Measurements from ENCODE around the gene WDR27.

Gene WDR27

DNA sequence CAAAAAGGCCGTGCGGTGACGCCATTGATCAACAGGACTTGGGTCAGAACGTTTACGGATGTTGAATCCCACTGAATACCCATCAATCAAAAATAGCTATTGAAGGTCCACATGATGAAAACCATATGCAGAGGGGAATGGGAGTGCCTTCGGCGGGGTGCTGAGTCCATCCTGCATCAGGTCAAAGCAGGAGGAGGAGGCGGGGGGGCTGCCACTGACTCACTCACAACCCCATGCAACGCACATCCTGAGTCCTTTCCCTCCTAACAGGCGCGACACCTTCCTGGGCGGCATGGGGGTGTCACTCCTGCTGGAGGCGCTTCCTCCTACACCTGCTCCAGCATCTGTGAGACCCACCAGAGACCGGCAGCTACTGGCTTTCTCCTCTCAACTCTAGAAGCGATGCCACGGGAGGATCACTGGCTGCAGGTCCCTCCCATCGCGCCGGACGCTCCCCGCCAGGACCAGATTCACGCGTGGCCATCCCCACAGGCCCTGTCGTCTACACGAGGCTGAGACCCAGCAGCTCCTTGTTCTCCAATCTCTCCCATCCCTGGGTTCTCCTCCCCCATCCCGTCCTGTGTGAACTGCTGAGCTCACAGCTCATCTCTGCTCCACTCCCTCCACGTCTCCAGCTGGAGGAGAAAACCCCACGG, 277.6 kb downstream of the WDR27 start:
- Mint-ChIP-seq H3K9me3 (peaks cover 37% of the 10 kb centered on the region), H3K27ac (no peak overlapping the region), H3K4me3 (no peak overlapping the region), H3K4me1 (peaks cover 34% of the 10 kb centered on the region), H3K36me3 (ENCODE audit: low read depth) (peaks cover 21% of the 10 kb centered on the region), H3K27me3 (ENCODE audit: low read depth, poor library complexity) (peaks cover 3% of the 10 kb centered on the region)
- TF ChIP-seq, protein P1, sequence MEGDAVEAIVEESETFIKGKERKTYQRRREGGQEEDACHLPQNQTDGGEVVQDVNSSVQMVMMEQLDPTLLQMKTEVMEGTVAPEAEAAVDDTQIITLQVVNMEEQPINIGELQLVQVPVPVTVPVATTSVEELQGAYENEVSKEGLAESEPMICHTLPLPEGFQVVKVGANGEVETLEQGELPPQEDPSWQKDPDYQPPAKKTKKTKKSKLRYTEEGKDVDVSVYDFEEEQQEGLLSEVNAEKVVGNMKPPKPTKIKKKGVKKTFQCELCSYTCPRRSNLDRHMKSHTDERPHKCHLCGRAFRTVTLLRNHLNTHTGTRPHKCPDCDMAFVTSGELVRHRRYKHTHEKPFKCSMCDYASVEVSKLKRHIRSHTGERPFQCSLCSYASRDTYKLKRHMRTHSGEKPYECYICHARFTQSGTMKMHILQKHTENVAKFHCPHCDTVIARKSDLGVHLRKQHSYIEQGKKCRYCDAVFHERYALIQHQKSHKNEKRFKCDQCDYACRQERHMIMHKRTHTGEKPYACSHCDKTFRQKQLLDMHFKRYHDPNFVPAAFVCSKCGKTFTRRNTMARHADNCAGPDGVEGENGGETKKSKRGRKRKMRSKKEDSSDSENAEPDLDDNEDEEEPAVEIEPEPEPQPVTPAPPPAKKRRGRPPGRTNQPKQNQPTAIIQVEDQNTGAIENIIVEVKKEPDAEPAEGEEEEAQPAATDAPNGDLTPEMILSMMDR (IDR thresholded peaks at IDR 0.05) = no peak
- DNase-seq = no peak

DNA sequence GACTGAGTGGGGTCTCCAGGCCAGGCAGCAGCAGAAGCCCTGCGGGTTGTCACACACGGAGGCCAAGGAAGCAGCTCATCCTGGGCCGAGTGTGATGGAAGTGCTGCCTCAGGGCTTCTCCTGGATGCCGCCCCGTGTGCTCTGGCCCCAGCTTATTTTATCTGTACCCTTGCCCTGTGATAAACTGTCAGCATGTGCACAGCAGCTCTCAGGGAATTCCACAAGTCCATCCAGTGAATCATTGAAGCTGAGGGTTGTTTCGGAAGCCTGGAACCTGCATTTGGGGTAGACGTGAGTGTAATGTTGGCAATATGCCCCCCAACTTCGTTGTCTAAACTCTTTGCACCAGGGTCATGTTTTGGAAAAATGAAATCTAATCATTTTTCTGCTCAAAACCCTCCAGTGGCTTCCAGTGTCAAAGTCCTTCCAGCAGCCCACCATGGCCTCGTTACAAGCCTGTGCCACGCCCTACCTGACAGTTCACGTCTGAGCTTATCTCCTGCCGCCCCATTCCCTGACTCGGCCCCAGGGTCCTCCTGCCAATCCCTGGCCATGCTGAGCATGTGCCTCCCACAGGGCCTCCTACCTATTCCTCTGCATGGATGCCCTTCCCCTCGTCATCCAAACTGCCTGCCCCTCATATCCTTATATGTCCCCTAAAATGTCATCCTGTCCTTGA, 280.1 kb downstream of the WDR27 start:
- Mint-ChIP-seq H3K4me3 (no peak overlapping the region), H3K27me3 (ENCODE audit: low read depth, poor library complexity) (peaks cover 3% of the 10 kb centered on the region), H3K9me3 (peaks cover 41% of the 10 kb centered on the region), H3K4me1 (peaks cover 14% of the 10 kb centered on the region), H3K27ac (peak overlapping the region; percentile 94), H3K36me3 (ENCODE audit: low read depth) (peaks cover 17% of the 10 kb centered on the region)
- TF ChIP-seq, protein P1 (IDR thresholded peaks at IDR 0.05) = no peak
- DNase-seq = no peak

DNA sequence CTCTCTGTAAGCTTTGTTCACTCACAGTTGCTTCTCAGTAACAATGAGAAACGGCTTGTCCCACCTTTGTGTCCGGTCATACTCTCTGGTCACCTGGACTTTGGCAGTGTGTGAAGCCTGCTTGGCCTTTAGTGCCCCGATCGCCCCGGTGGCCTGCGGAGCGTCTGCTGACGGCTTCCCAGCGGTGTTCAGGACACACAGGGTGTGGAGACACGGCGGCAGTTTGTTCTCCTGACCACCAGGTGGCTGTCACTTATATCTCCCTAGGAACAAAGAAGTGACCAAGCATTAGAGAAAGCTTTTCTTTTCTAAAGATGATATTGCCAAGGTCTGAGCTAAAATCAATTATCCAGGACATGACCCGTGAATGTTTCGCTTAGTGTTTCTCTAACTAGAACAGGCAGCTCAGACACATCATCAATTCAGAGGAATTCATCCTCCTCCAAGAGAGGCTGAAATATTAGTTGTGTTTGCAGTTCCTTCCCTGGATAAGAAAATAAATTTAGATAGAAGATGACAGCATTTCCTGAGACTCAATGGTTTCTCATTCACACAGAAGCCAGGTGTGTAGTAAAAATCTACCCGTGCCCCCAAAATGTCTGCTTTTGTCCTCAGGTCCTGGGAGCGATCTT, 280.8 kb downstream of the WDR27 start:
- DNase-seq = peak; percentile 49
- TF ChIP-seq, protein P1 (IDR thresholded peaks at IDR 0.05) = peak; percentile 58
- peaks cover 13% of the 10 kb centered on the region for H3K36me3 Mint-ChIP-seq (ENCODE audit: low read depth)
- peaks cover 8% of the 10 kb centered on the region for H3K4me1 Mint-ChIP-seq
- H3K4me3 Mint-ChIP-seq = no peak overlapping the region
- H3K27me3 Mint-ChIP-seq (ENCODE audit: low read depth, poor library complexity) = peaks cover 3% of the 10 kb centered on the region
- no peak overlapping the region for H3K27ac Mint-ChIP-seq
- H3K9me3 Mint-ChIP-seq = peaks cover 41% of the 10 kb centered on the region

DNA sequence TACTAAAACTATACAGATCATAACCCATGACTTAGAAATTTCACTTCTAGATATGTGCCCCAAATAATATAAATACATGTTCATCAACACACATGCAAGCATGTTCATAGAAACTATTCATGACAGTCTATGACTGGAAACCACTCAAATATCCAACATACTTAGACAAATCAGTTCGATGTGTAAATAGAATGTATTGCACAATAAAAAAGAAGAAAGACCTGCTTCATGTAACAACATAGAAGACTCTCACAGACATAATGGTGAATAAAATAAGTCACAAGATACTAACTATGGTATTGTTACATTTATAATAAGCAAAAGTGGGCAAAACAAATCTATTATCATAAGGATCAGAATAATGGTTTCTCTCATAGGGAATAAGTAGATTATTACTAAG, 284.7 kb downstream of the WDR27 start:
- Mint-ChIP-seq H3K27me3 (ENCODE audit: low read depth, poor library complexity) (peaks cover 2% of the 10 kb centered on the region), H3K36me3 (ENCODE audit: low read depth) (peaks cover 36% of the 10 kb centered on the region), H3K27ac (no peak overlapping the region), H3K9me3 (peaks cover 56% of the 10 kb centered on the region), H3K4me1 (peaks cover 7% of the 10 kb centered on the region), H3K4me3 (no peak overlapping the region)
- DNase-seq = no peak
- TF ChIP-seq, protein P1 (IDR thresholded peaks at IDR 0.05) = no peak

DNA sequence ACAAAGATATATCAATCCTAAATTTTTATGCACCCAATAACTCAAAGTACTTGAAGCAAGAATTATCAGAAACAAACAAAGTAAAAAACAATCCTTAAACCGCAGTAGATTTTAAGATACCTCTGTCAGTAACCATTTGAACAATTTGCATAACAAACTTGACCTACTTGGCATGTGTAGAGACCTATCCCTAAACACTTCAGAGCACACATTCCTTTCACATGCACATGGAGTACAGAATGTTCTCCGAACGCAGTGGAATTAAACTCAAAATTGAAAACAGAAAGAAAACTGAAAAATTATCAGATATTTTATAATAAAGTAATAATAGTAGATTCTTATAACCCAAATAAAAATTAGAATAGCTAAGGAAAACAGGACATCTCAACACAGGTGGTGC, 285.6 kb downstream of the WDR27 start:
- H3K27ac Mint-ChIP-seq = no peak overlapping the region

More for the DNA sequence above, 285.6 kb downstream of the WDR27 start:
- Mint-ChIP-seq H3K4me3 (no peak overlapping the region), H3K36me3 (ENCODE audit: low read depth) (peaks cover 36% of the 10 kb centered on the region), H3K27me3 (ENCODE audit: low read depth, poor library complexity) (no peaks in the 10 kb centered on the region), H3K9me3 (peaks cover 56% of the 10 kb centered on the region), H3K4me1 (peaks cover 7% of the 10 kb centered on the region)
- TF ChIP-seq, protein P1 (IDR thresholded peaks at IDR 0.05) = no peak
- no peak for DNase-seq

Measured in nephron progenitor cell (in vitro differentiated cells).